Measurements from ENCODE around the gene MAP3K7CL. TPM values are rescaled to one million over a fixed set of nuclear protein-coding genes. Genes with fewer than 3 reads are reported as not detected.

The MAP3K7CL gene
- total RNA-seq, 2 donors from 2014 or later: 1.3 TPM; not detected in 1

DNA sequence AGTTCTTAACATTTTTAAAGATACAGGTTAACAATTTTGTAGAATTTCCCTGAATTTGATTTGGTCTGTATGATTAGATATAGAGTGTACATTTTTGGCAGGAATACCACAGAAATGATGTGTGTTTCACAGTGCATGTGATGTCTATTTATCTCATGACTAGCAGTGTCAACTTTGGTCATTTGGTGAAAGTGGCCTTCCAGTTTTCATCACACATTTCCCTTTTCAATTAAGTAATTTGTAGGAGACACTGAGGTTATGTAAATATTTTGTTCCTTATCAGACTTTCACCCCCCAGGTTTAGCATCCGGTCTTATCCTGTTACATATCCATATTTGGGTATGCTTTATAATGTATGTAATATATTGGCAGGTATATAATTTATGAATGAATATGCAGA, 41.8 kb downstream of the MAP3K7CL start:
- no CpG with 5 or more reads among the region's 1 CpG for WGBS, 2 experiments (ENCODE audit: insufficient coverage in 1 of 2, insufficient read length in 1 of 2)
- H3K9me3 Mint-ChIP-seq: no peaks in the 10 kb centered on the region

GRCh38 chr21:29174607-29175013, 44.2 kb downstream of the MAP3K7CL start:
- peaks cover 5% of the 10 kb centered on the region for H3K27me3 ChIP-seq (ENCODE audit: control insufficient read depth, insufficient read depth, low read length, poor library complexity, severe bottlenecking)

More for the DNA sequence above, 41.8 kb downstream of the MAP3K7CL start:
- Mint-ChIP-seq H3K4me1 (peaks cover 14% of the 10 kb centered on the region), H3K4me3 (no peak overlapping the region), H3K27me3 (ENCODE audit: insufficient read depth) (peaks cover 11% of the 10 kb centered on the region), H3K36me3 (ENCODE audit: low read depth) (no peaks in the 10 kb centered on the region), H3K27ac (no peak overlapping the region)
- no peak overlapping the region for H3K9ac ChIP-seq (ENCODE audit: extremely low read depth, low read length, poor library complexity, severe bottlenecking)
- no peaks in the 10 kb centered on the region for H3K9me3 ChIP-seq (ENCODE audit: control insufficient read depth, low read length)
- no peak for DNase-seq
- no peak overlapping the region for H3K27ac ChIP-seq (ENCODE audit: low read depth, low read length)
- H3K36me3 ChIP-seq (ENCODE audit: control insufficient read depth, insufficient read depth, low read length): no peaks in the 10 kb centered on the region
- H3K4me3 ChIP-seq (ENCODE audit: low read length): no peak overlapping the region
- TF ChIP-seq, protein P1, sequence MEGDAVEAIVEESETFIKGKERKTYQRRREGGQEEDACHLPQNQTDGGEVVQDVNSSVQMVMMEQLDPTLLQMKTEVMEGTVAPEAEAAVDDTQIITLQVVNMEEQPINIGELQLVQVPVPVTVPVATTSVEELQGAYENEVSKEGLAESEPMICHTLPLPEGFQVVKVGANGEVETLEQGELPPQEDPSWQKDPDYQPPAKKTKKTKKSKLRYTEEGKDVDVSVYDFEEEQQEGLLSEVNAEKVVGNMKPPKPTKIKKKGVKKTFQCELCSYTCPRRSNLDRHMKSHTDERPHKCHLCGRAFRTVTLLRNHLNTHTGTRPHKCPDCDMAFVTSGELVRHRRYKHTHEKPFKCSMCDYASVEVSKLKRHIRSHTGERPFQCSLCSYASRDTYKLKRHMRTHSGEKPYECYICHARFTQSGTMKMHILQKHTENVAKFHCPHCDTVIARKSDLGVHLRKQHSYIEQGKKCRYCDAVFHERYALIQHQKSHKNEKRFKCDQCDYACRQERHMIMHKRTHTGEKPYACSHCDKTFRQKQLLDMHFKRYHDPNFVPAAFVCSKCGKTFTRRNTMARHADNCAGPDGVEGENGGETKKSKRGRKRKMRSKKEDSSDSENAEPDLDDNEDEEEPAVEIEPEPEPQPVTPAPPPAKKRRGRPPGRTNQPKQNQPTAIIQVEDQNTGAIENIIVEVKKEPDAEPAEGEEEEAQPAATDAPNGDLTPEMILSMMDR (conservative IDR thresholded peaks at IDR 0.05): no peak
- no peaks in the 10 kb centered on the region for H3K4me1 ChIP-seq (ENCODE audit: control insufficient read depth, insufficient read depth, low read length)
- H3K27me3 ChIP-seq (ENCODE audit: control insufficient read depth, insufficient read depth, low read length, poor library complexity, severe bottlenecking): peaks cover 11% of the 10 kb centered on the region

GRCh38 chr21:29175408-29176134, 45.1 kb downstream of the MAP3K7CL start:
- Histone ChIP-seq H3K27me3 (ENCODE audit: control insufficient read depth, insufficient read depth, low read length, poor library complexity, severe bottlenecking) (no peaks in the 10 kb centered on the region), H3K27ac (ENCODE audit: low read depth, low read length) (no peak overlapping the region), H3K4me1 (ENCODE audit: control insufficient read depth, insufficient read depth, low read length) (no peaks in the 10 kb centered on the region), H3K36me3 (ENCODE audit: control insufficient read depth, insufficient read depth, low read length) (no peaks in the 10 kb centered on the region), H3K4me3 (ENCODE audit: low read length) (no peak overlapping the region), H3K9ac (ENCODE audit: extremely low read depth, low read length, poor library complexity, severe bottlenecking) (no peak overlapping the region), H3K9me3 (ENCODE audit: control insufficient read depth, low read length) (no peaks in the 10 kb centered on the region)
- H3K27me3 Mint-ChIP-seq (ENCODE audit: insufficient read depth): no peaks in the 10 kb centered on the region
- TF ChIP-seq, protein P1 (conservative IDR thresholded peaks at IDR 0.05): no peak
- H3K27ac Mint-ChIP-seq: no peak overlapping the region
- H3K9me3 Mint-ChIP-seq: no peaks in the 10 kb centered on the region
- WGBS, 2 experiments (ENCODE audit: insufficient coverage in 1 of 2, insufficient read length in 1 of 2): 90 to 97% methylated on average over 2 to 3 of the region's 3 CpGs
- DNase-seq: no peak
- no peak overlapping the region for H3K4me3 Mint-ChIP-seq
- no peaks in the 10 kb centered on the region for H3K36me3 Mint-ChIP-seq (ENCODE audit: low read depth)
- peaks cover 4% of the 10 kb centered on the region for H3K4me1 Mint-ChIP-seq

More at GRCh38 chr21:29174607-29175013, 44.2 kb downstream of the MAP3K7CL start:
- H3K9ac ChIP-seq (ENCODE audit: extremely low read depth, low read length, poor library complexity, severe bottlenecking): no peak overlapping the region
- no peak overlapping the region for H3K27ac Mint-ChIP-seq
- H3K36me3 Mint-ChIP-seq (ENCODE audit: low read depth): no peaks in the 10 kb centered on the region
- WGBS, 2 experiments (ENCODE audit: insufficient coverage in 1 of 2, insufficient read length in 1 of 2): 90 to 91% methylated on average over 8 to 9 of the region's 9 CpGs
- H3K9me3 Mint-ChIP-seq: no peaks in the 10 kb centered on the region
- H3K4me3 ChIP-seq (ENCODE audit: low read length): no peak overlapping the region
- H3K36me3 ChIP-seq (ENCODE audit: control insufficient read depth, insufficient read depth, low read length): no peaks in the 10 kb centered on the region
- no peaks in the 10 kb centered on the region for H3K9me3 ChIP-seq (ENCODE audit: control insufficient read depth, low read length)
- H3K4me1 Mint-ChIP-seq: peaks cover 4% of the 10 kb centered on the region
- H3K4me1 ChIP-seq (ENCODE audit: control insufficient read depth, insufficient read depth, low read length): no peaks in the 10 kb centered on the region
- H3K27ac ChIP-seq (ENCODE audit: low read depth, low read length): no peak overlapping the region
- H3K27me3 Mint-ChIP-seq (ENCODE audit: insufficient read depth): peaks cover 4% of the 10 kb centered on the region
- TF ChIP-seq, protein P1 (conservative IDR thresholded peaks at IDR 0.05): no peak
- no peak overlapping the region for H3K4me3 Mint-ChIP-seq
- DNase-seq: no peak

Data from endodermal cell (in vitro differentiated cells).